DMS 273 (cell line): ENCODE data around the gene COMTD1.
A peak's percentile ranks its signal among the peaks of the same experiment; 100 is the strongest.
"Not testable (repeated sequence)": the region's sequence is repeated elsewhere in the genome, so short reads cannot be mapped to it uniquely, and the experiment has no call there.

Source experiments
- DNase-seq: peaks from one replicate; lab custom pipeline; 2025; ENCODE audit not compliant: unreplicated experiment; lab: John Stamatoyannopoulos, UW

Gene COMTD1

DNA sequence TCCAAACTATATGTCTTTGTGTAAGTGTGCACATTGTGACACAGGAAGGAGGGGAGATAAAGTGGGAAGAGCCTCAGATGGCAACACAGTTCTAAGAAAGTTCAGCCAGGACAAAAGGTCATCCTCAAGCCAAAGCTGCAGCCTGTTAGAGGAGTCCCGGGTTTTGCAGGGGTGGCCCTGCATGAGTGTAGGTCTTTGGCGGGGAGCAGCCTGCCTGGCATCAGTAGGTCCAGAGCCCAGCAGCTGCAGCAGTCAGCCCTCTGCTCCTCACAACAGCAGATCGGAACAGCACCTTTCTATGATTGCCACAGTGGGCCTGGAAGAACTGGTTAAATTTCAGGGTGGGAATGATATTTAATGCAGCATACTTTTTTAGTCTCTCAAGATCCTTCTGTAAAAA, 38.7 kb downstream of the COMTD1 start:
- DNase-seq = no peak

- no peak for DNase-seq
These were observed 40.6 kb downstream of the COMTD1 start for GRCh38 chr10:75195035-75195763.

DNA sequence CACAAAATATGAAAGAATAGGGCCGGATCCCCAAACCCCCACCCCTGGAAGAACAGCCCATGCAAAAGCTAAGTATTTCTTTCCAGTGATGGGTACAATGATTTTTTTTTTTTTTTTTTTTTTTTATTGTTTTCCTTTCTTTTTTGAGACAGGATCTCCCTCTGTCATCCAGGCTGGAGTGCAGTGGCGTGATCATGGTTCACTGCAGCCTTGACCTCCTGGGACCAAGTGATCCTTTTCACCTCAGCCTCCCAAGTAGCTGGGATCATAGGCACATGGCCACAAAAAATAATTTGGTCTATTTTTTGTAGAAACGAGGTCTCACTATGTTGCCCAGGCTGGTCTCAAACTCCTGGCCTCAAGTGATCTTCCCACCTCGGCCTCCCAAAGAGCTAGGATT, 41.1 kb downstream of the COMTD1 start:
- not testable (repeated sequence) for DNase-seq

GRCh38 chr10:75191821-75192568, 43.8 kb downstream of the COMTD1 start:
- no peak for DNase-seq

- no peak for DNase-seq
These were observed 46.3 kb downstream of the COMTD1 start for GRCh38 chr10:75189266-75190096.

DNA sequence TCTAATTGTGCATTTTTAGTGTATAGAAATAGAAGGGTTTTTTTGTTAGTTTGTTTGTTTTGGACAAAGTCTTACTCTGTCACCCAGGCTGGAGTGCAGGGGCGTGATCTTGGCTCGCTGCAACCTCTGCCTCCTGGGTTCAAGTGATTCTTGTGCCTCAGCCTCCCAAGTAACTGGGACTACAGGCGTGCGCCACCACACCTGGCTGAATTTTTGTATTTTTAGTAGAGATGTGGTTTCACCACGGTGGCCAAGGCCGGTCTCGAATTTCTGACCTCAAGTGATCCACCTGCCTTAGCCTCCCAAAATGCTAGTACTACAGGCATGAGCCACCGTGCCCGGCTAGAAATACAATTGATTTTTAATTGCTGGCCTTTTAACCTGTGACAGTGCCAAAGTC, 47.2 kb downstream of the COMTD1 start:
- not testable (repeated sequence) for DNase-seq

DNA sequence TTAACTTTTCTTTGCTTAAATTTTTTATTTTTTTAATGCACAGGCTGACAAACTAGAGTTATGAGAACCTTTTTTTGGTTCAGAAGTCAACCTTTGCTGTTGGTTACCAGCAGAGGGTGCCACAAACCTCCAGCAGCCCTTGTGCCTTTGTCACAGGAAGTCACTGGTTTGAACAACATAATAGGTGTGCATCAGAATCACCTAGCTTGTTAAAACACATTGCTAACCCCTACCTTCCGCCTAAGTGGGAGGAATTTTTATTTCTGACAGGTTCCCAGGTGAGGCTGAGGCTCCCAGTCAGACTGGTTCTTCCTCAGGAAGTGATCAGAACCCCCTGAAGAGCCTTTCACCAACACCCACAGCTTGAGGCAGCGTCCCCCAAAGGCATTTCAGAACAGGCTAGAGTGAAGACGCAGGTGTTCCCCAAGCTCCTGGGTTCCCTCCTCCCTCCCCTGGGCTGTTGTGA, 47.8 kb downstream of the COMTD1 start:
- peak; percentile 55 for DNase-seq

DNA sequence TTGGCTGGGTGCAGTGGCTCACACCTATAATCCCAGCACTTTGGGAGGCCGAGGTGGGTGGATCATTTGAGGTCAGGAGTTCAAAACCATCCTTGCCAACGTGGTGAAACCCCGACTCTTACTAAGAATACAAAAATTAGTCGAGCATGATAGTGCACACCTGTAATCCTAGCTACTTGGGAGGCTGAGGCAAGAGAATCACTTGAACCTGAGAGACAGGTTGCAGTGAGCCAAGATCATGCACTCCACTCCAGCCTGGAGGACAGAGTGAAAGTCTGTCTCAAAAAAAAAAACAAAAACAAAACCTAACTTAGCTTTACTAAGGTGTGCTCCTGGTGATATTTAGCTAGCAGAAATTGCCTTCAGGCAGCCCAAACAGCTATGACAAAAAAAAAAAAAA, 49.4 kb downstream of the COMTD1 start:
- no peak for DNase-seq
